PC-3 (cell line): ENCODE results near the gene BIRC7. TPM values are rescaled to one million over a fixed set of nuclear protein-coding genes. Genes with fewer than 3 reads are reported as not detected.
A peak's percentile ranks its signal among the peaks of the same experiment; 100 is the strongest.

Experiments
- ATAC-seq: fragments of 200-7000 bp; cut with Tn5 transposase; 2 replicates; pipeline ENCODE4 v1.9.1; 2020; ENCODE audit warnings: mild to moderate bottlenecking, moderate library complexity
- BruUV-seq: library from RNA; stranded (reverse); fragments of 400-500 nt; replicated peaks from 2 replicates; lab custom pipeline; 2021; lab: Mats Ljungman, UMichigan
- CTCF ChIA-PET: fragments of 300-600 bp; sonication (Branson Sonifier 250); formaldehyde crosslinking; loops from one replicate; lab custom pipeline; 2022; ENCODE audit warnings: antibody characterized with exemption; lab: Charles Lee
- POLR2A ChIA-PET: fragments of 300-600 bp; sonication (Branson Sonifier 250); formaldehyde crosslinking; loops from one replicate; lab custom pipeline; 2022; ENCODE audit warnings: antibody characterized with exemption; ENCODE audit not compliant: unreplicated experiment; lab: Charles Lee
- DNase-seq: peaks from one replicate; pipeline ENCODE4 v3.0.0-alpha.2; 2015
- H2AFZ ChIP-seq: fragments of 300-600 bp; sonication (generic); 2 replicates; pipeline ENCODE4 v1.6.0; 2016; ENCODE audit warnings: antibody characterized with exemption, low read length
- H3F3A ChIP-seq: fragments of 300-600 bp; sonication (generic); one replicate; pipeline ENCODE4 v1.6.0; 2017; ENCODE audit warnings: antibody characterized with exemption, low read length, control low read depth, mild to moderate bottlenecking; ENCODE audit not compliant: unreplicated experiment
- H3K27ac ChIP-seq: fragments of 300-600 bp; sonication (generic); 2 replicates; pipeline ENCODE4 v1.5.1; 2016; ENCODE audit warnings: mild to moderate bottlenecking, low read length
- H3K27me3 ChIP-seq: fragments of 300-600 bp; sonication (generic); 2 replicates; pipeline ENCODE4 v1.6.1; 2016; ENCODE audit warnings: low read length, mixed read lengths
- H3K36me3 ChIP-seq: fragments of 300-600 bp; sonication (generic); 2 replicates; pipeline ENCODE4 v1.6.1; 2016; ENCODE audit warnings: low read depth, mixed run types, low read length, mixed read lengths
- H3K4me1 ChIP-seq: fragments of 300-600 bp; sonication (generic); 2 replicates; pipeline ENCODE4 v1.5.1; 2016; ENCODE audit warnings: low read length; ENCODE audit not compliant: insufficient read depth
- H3K4me2 ChIP-seq: fragments of 300-600 bp; sonication (generic); 2 replicates; pipeline ENCODE4 v1.6.0; 2016; ENCODE audit warnings: low read length
- H3K4me3 ChIP-seq: fragments of 300-600 bp; sonication (generic); 2 replicates; pipeline ENCODE4 v1.5.1; 2016; ENCODE audit warnings: mild to moderate bottlenecking, low read length, mixed read lengths
- H3K79me2 ChIP-seq: fragments of 300-600 bp; sonication (generic); 2 replicates; pipeline ENCODE4 v1.6.1; 2017; ENCODE audit warnings: low read length, mixed read lengths
- H3K9ac ChIP-seq: fragments of 300-600 bp; sonication (generic); 2 replicates; pipeline ENCODE4 v1.6.0; 2016; ENCODE audit warnings: mild to moderate bottlenecking, low read length
- H3K9me2 ChIP-seq: fragments of 300-600 bp; sonication (generic); replicated peaks from 2 replicates; pipeline ENCODE4 v1.6.1; 2016; ENCODE audit warnings: mixed run types, low read length, mixed read lengths
- H3K9me3 ChIP-seq: fragments of 300-600 bp; sonication (generic); 2 replicates; pipeline ENCODE4 v1.6.1; 2016; ENCODE audit warnings: low read length, mixed read lengths
- H4K20me1 ChIP-seq: fragments of 300-600 bp; sonication (generic); 2 replicates; pipeline ENCODE4 v1.6.1; 2016; ENCODE audit warnings: low read length, mixed read lengths
- CTCF ChIP-seq: fragments of 300-600 bp; sonication (generic); conservative IDR thresholded peaks from 2 replicates; pipeline ENCODE4 v1.5.1; 2017; ENCODE audit warnings: antibody characterized with exemption, low read depth, mild to moderate bottlenecking, low read length
- EZH2 ChIP-seq: fragments of 300-600 bp; sonication (generic); IDR thresholded peaks from one replicate; pipeline ENCODE4 v1.6.1; 2017; ENCODE audit warnings: antibody characterized with exemption, mild to moderate bottlenecking, low read length; ENCODE audit not compliant: unreplicated experiment
- EZH2phosphoT487 ChIP-seq: fragments of 300-600 bp; sonication (generic); IDR thresholded peaks from 2 replicates; pipeline ENCODE4 v1.6.1; 2018; ENCODE audit warnings: mild to moderate bottlenecking, antibody characterized with exemption, low read length, borderline replicate concordance
- intact Hi-C: fragments of 100-400 bp; cut with micrococcal nuclease; formaldehyde crosslinking; loops from 2 replicates; pipeline ENCODE4 v1.9.0; 2023
- total RNA-seq: library from RNA; depleted of rRNA; stranded (reverse); fragments of >200 nt; gene quantifications from 2 replicates; pipeline ENCODE4 v1.2.3, GENCODE V29; 2014

Gene BIRC7
- total RNA-seq, 1 experiment from 2014 or later, result not detected

- Histone ChIP-seq H3K27ac (no peak overlapping the region), H3K9me2 (no peaks in the 10 kb centered on the region), H2AFZ (no peak overlapping the region), H3K9me3 (no peaks in the 10 kb centered on the region), H3K79me2 (peaks cover 100% of the 10 kb centered on the region), H4K20me1 (peaks cover 91% of the 10 kb centered on the region), H3K4me2 (no peak overlapping the region), H3K4me1 (peaks cover 21% of the 10 kb centered on the region), H3K27me3 (no peaks in the 10 kb centered on the region), H3F3A (no peaks in the 10 kb centered on the region), H3K4me3 (no peak overlapping the region), H3K9ac (no peak overlapping the region), H3K36me3 (peaks cover 56% of the 10 kb centered on the region)
- intact Hi-C loops, result no loop called here
- ChIA-PET POLR2A (no interaction called here), CTCF (no interaction called here)
- BruUV-seq, result no TSS peak
- no peak for ATAC-seq
- DNase-seq, result no peak
- no peak for TF ChIP-seq EZH2phosphoT487
- no peak for TF ChIP-seq CTCF
- TF ChIP-seq EZH2, result no peak
Observed at GRCh38 chr20:63202021-63202420, 33.7 kb upstream of the BIRC7 start.

GRCh38 chr20:63202811-63203526 lies 32.7 kb upstream of the BIRC7 start:
- TSS peak; percentile 16 for BruUV-seq
- Histone ChIP-seq H3K9me2 (no peaks in the 10 kb centered on the region), H3K27me3 (no peaks in the 10 kb centered on the region), H3F3A (no peaks in the 10 kb centered on the region), H3K36me3 (peaks cover 54% of the 10 kb centered on the region), H3K79me2 (peaks cover 100% of the 10 kb centered on the region), H3K4me2 (no peak overlapping the region), H3K9ac (no peak overlapping the region), H3K4me1 (peaks cover 17% of the 10 kb centered on the region), H3K4me3 (no peak overlapping the region), H2AFZ (no peak overlapping the region), H3K27ac (no peak overlapping the region), H3K9me3 (no peaks in the 10 kb centered on the region), H4K20me1 (peaks cover 81% of the 10 kb centered on the region)
- TF ChIP-seq EZH2 (no peak), CTCF (no peak), EZH2phosphoT487 (no peak)
- ChIA-PET POLR2A (no interaction called here), CTCF (no interaction called here)
- ATAC-seq (no peak), DNase-seq (no peak)
- intact Hi-C loops, result no loop called here

GRCh38 chr20:63204362-63204761 lies 31.3 kb upstream of the BIRC7 start:
- Histone ChIP-seq H3K9ac (no peak overlapping the region), H3K9me3 (no peaks in the 10 kb centered on the region), H2AFZ (no peak overlapping the region), H3K27me3 (no peaks in the 10 kb centered on the region), H3K4me1 (peaks cover 10% of the 10 kb centered on the region; the same call in 1 of the 2 replicates), H3K36me3 (peaks cover 64% of the 10 kb centered on the region), H3K27ac (no peak overlapping the region), H3K9me2 (no peaks in the 10 kb centered on the region), H3K79me2 (peaks cover 100% of the 10 kb centered on the region), H3F3A (no peaks in the 10 kb centered on the region), H4K20me1 (peaks cover 78% of the 10 kb centered on the region), H3K4me2 (no peak overlapping the region), H3K4me3 (no peak overlapping the region)
- intact Hi-C loops, result no loop called here
- TF ChIP-seq CTCF (no peak), EZH2 (no peak), EZH2phosphoT487 (no peak)
- DNase-seq, result no peak
- ChIA-PET POLR2A (no interaction called here), CTCF (no interaction called here)
- no peak for ATAC-seq
- BruUV-seq, result no TSS peak
